HEK293 (cell line): ENCODE measurements around the gene INTS6.

Experiments used
- CTCF ChIA-PET: fragments of 350-600 bp; formaldehyde crosslinking; extraction: SDS; loops from one replicate; lab custom pipeline; 2021; ENCODE audit warnings: antibody characterized with exemption; lab: Yijun Ruan, JAX
- POLR2A ChIA-PET: fragments of 300-600 bp; formaldehyde crosslinking; extraction: SDS; loops from one replicate; lab custom pipeline; 2020; ENCODE audit warnings: antibody characterized with exemption, inconsistent platforms; lab: Yijun Ruan, JAX
- H3K27ac ChIP-seq: fragments of 200-500 bp; sonication (Bioruptor generic); 2 replicates; pipeline ENCODE4 v1.5.1; 2014; ENCODE audit warnings: low read depth, low read length, control low read depth, inconsistent platforms; ENCODE audit errors: extremely low read depth
- H3K36me3 ChIP-seq, 2 experiments: fragments of 200-500 bp in 1 of 2; sonication (Bioruptor generic) in 1 of 2; 1 replicate in 1 of 2; 2 replicates in 1 of 2; pipeline ENCODE4 v1.5.1; 2014 to 2017; ENCODE audit warnings: inconsistent platforms in 2 of 2, low read length in 2 of 2; ENCODE audit not compliant: control insufficient read depth in 2 of 2, insufficient read depth in 1 of 2
- H3K4me1 ChIP-seq: fragments of 200-500 bp; sonication (Bioruptor generic); 2 replicates; pipeline ENCODE4 v1.5.1; 2014; ENCODE audit warnings: mild to moderate bottlenecking, low read length, inconsistent platforms; ENCODE audit not compliant: control insufficient read depth, insufficient read depth
- H3K4me3 ChIP-seq: 2 replicates; pipeline ENCODE4 v1.5.1; 2011; ENCODE audit warnings: low read depth, mild to moderate bottlenecking, control low read depth, low read length, moderate library complexity
- H3K9me3 ChIP-seq: fragments of 200-500 bp; sonication (Bioruptor generic); 2 replicates; pipeline ENCODE4 v1.5.1; 2014; ENCODE audit warnings: low read depth, low read length, inconsistent platforms; ENCODE audit not compliant: control insufficient read depth, insufficient read depth
- GLI4 ChIP-seq: fragments of 450-650 bp; formaldehyde crosslinking; IDR thresholded peaks from 2 replicates; pipeline ENCODE4 v1.5.1; 2016; ENCODE audit warnings: missing biosample characterization, missing genetic modification characterization
- INSM2 ChIP-seq: fragments of 450-650 bp; formaldehyde crosslinking; IDR thresholded peaks from 2 replicates; pipeline ENCODE4 v1.5.1; 2016; ENCODE audit warnings: missing biosample characterization, missing genetic modification characterization
- MEIS1 ChIP-seq: sonication (generic); formaldehyde crosslinking; IDR thresholded peaks from 2 replicates; pipeline ENCODE4 v1.8.1; 2022; ENCODE audit warnings: missing genetic modification reagents, mild to moderate bottlenecking, borderline replicate concordance
- PRDM1 ChIP-seq: fragments of 450-650 bp; formaldehyde crosslinking; IDR thresholded peaks from 2 replicates; pipeline ENCODE4; 2016; ENCODE audit warnings: missing biosample characterization, missing genetic modification characterization
- PRDM2 ChIP-seq: fragments of 450-650 bp; formaldehyde crosslinking; IDR thresholded peaks from 2 replicates; pipeline ENCODE4 v1.5.1; 2016; ENCODE audit warnings: missing biosample characterization, missing genetic modification characterization, borderline replicate concordance
- TRIM28 ChIP-seq: IDR thresholded peaks from 2 replicates; pipeline ENCODE4 v1.6.1; 2011; ENCODE audit warnings: low read length, control low read depth, borderline replicate concordance
- ZFP41 ChIP-seq: fragments of 450-650 bp; formaldehyde crosslinking; IDR thresholded peaks from 2 replicates; pipeline ENCODE4 v1.5.1; 2016; ENCODE audit warnings: missing biosample characterization, missing genetic modification characterization, borderline replicate concordance
- ZNF132 ChIP-seq: fragments of 450-650 bp; formaldehyde crosslinking; IDR thresholded peaks from 2 replicates; pipeline ENCODE4 v1.5.1; 2017; ENCODE audit warnings: missing biosample characterization, missing genetic modification characterization, borderline replicate concordance
- ZNF140 ChIP-seq: fragments of 450-650 bp; formaldehyde crosslinking; IDR thresholded peaks from 2 replicates; pipeline ENCODE4 v1.5.1; 2016; ENCODE audit warnings: missing biosample characterization, missing genetic modification characterization
- ZNF248 ChIP-seq: fragments of 450-650 bp; formaldehyde crosslinking; IDR thresholded peaks from 2 replicates; pipeline ENCODE4 v1.5.1; 2017; ENCODE audit warnings: missing biosample characterization, missing genetic modification characterization
- ZNF350 ChIP-seq: fragments of 450-650 bp; formaldehyde crosslinking; IDR thresholded peaks from 2 replicates; pipeline ENCODE4 v1.5.0; 2017; ENCODE audit warnings: missing biosample characterization, mild to moderate bottlenecking, missing genetic modification characterization
- ZNF354C ChIP-seq: fragments of 450-650 bp; formaldehyde crosslinking; IDR thresholded peaks from 2 replicates; pipeline ENCODE4 v1.5.1; 2016; ENCODE audit warnings: missing biosample characterization, missing genetic modification characterization, low read depth, borderline replicate concordance
- ZNF423 ChIP-seq: fragments of 450-650 bp; formaldehyde crosslinking; IDR thresholded peaks from 2 replicates; pipeline ENCODE4 v1.5.1; 2016; ENCODE audit warnings: missing biosample characterization, missing genetic modification characterization
- ZNF571 ChIP-seq: fragments of 450-650 bp; formaldehyde crosslinking; IDR thresholded peaks from 2 replicates; pipeline ENCODE4 v1.5.0; 2017; ENCODE audit warnings: missing biosample characterization, missing genetic modification characterization
- ZNF776 ChIP-seq: fragments of 450-650 bp; formaldehyde crosslinking; IDR thresholded peaks from 2 replicates; pipeline ENCODE4 v1.5.0; 2017; ENCODE audit warnings: missing biosample characterization, missing genetic modification characterization, borderline replicate concordance

Gene INTS6

GRCh38 chr13:51348069-51348967 lies 104.5 kb downstream of the INTS6 start (continued):
- TF ChIP-seq INSM2 (tag by site-specific recombination), result no peak
- TF ChIP-seq, all 188 proteins: peak for 0

GRCh38 chr13:51347099-51347498 lies 105.7 kb downstream of the INTS6 start:
- ChIA-PET CTCF (no interaction called here), POLR2A (no interaction called here)
- Histone ChIP-seq H3K27ac (no peak overlapping the region), H3K36me3 (no peaks in the 10 kb centered on the region), H3K4me1 (no peaks in the 10 kb centered on the region), H3K4me3 (no peak overlapping the region), H3K9me3 (no peaks in the 10 kb centered on the region)
- TF ChIP-seq ZNF776, result no peak
- no peak for TF ChIP-seq ZFP41
- no peak for TF ChIP-seq ZNF248 (tag by site-specific recombination)
- TF ChIP-seq ZNF140 (tag by site-specific recombination), result no peak
- no peak for TF ChIP-seq ZNF571 (tag by site-specific recombination)
- no peak for TF ChIP-seq ZNF350
- no peak for TF ChIP-seq PRDM1 (tag by site-specific recombination)
- no peak for TF ChIP-seq MEIS1 (CRISPR knock-in tag)
- TF ChIP-seq ZNF354C, result no peak
- TF ChIP-seq GLI4, result no peak
- no peak for TF ChIP-seq TRIM28
- no peak for TF ChIP-seq ZNF423
- no peak for TF ChIP-seq ZNF132 (tag by site-specific recombination)

GRCh38 chr13:51346397-51346796 lies 106.4 kb downstream of the INTS6 start:
- TF ChIP-seq PRDM2 (tag by site-specific recombination), result no peak
- TF ChIP-seq, all 188 proteins: peak for 0
- H3K27ac ChIP-seq, result no peak overlapping the region
- ChIA-PET CTCF (no interaction called here), POLR2A (no interaction called here)
- H3K4me1 ChIP-seq, result no peaks in the 10 kb centered on the region
- H3K4me3 ChIP-seq, result no peak overlapping the region
- H3K36me3 ChIP-seq, result no peaks in the 10 kb centered on the region
- no peaks in the 10 kb centered on the region for H3K9me3 ChIP-seq
